Coronary artery (tissue), 2 donors: ENCODE results near the gene GRIN3B.

Experiments used
- DNase-seq: peaks from one replicate; pipeline ENCODE4 v3.0.0-alpha.2; 2017; ENCODE audit warnings: low spot score
- H3K27ac ChIP-seq, 2 donors: fragments of 200-600 bp; sonication (generic); one replicate each; pipeline ENCODE4 v1.5.1; 2016 to 2019
- H3K4me3 ChIP-seq: fragments of 200-600 bp; sonication (generic); 2 replicates; pipeline ENCODE4 v1.5.1; 2016; ENCODE audit warnings: mild to moderate bottlenecking, moderate library complexity
- TF ChIP-seq, protein P1 (sequence below): fragments of 200-600 bp; sonication (generic); IDR thresholded peaks from one replicate; pipeline ENCODE4 v1.5.1; 2019; ENCODE audit warnings: antibody characterized with exemption

The GRIN3B gene

GRCh38 chr19:992670-993055 lies 7.6 kb upstream of the GRIN3B start:
- DNase-seq, result no peak
- Histone ChIP-seq H3K4me3 (no peak overlapping the region), H3K27ac (no peak overlapping the region)
- TF ChIP-seq, protein P1, sequence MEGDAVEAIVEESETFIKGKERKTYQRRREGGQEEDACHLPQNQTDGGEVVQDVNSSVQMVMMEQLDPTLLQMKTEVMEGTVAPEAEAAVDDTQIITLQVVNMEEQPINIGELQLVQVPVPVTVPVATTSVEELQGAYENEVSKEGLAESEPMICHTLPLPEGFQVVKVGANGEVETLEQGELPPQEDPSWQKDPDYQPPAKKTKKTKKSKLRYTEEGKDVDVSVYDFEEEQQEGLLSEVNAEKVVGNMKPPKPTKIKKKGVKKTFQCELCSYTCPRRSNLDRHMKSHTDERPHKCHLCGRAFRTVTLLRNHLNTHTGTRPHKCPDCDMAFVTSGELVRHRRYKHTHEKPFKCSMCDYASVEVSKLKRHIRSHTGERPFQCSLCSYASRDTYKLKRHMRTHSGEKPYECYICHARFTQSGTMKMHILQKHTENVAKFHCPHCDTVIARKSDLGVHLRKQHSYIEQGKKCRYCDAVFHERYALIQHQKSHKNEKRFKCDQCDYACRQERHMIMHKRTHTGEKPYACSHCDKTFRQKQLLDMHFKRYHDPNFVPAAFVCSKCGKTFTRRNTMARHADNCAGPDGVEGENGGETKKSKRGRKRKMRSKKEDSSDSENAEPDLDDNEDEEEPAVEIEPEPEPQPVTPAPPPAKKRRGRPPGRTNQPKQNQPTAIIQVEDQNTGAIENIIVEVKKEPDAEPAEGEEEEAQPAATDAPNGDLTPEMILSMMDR, result no peak

- no peak overlapping the region for H3K27ac ChIP-seq
- no peak overlapping the region for H3K4me3 ChIP-seq
- TF ChIP-seq, protein P1, result no peak
- no peak for DNase-seq
Observed at GRCh38 chr19:993361-993830, 6.8 kb upstream of the GRIN3B start.

GRCh38 chr19:993831-994393 lies 6.3 kb upstream of the GRIN3B start:
- TF ChIP-seq, protein P1, result no peak
- no peak overlapping the region for H3K4me3 ChIP-seq
- H3K27ac ChIP-seq, result no peak overlapping the region
- no peak for DNase-seq

DNA sequence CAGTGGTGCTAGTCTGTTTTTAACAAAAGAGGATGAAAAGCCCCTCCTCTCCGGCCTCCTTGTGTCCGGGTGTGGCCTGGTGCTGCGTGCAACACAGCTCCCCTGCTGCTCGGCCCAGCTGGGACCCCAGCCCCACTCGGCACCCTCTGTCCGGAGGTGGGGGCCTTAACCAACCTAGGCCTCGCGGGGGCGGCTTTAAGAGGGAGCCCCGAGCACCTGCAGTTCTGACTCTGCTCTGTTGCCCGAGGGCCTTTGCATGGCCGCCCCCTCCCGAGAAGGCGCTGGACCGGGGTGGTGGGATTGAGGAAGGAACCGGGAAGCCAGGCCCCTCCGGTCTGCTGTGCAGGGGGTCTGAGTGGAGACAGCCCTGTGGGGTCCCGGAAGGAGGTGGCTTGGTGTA lies 5.7 kb upstream of the GRIN3B start:
- no peak overlapping the region for H3K27ac ChIP-seq
- TF ChIP-seq, protein P1, result no peak
- DNase-seq, result no peak
- H3K4me3 ChIP-seq, result no peak overlapping the region

- TF ChIP-seq, protein P1, result no peak
- Histone ChIP-seq H3K4me3 (no peak overlapping the region), H3K27ac (no peak overlapping the region)
- no peak for DNase-seq
Observed at GRCh38 chr19:995051-995827, 5.0 kb upstream of the GRIN3B start.

GRCh38 chr19:996051-996838 lies 4.0 kb upstream of the GRIN3B start:
- TF ChIP-seq, protein P1, result no peak
- DNase-seq, result no peak
- Histone ChIP-seq H3K4me3 (peak overlapping the region; percentile 15), H3K27ac (no peak overlapping the region)
